BLaER1 treated with 17β-estradiol and CSF1 and Interleukin-3, amounts not matched to agents 10 nM and 100 nM (cell line): Measurements from ENCODE around the gene GNAI1.
A peak's percentile ranks its signal among the peaks of the same experiment; 100 is the strongest.
"Not testable (repeated sequence)": the region's sequence is repeated elsewhere in the genome, so short reads cannot be mapped to it uniquely, and the experiment has no call there.

ENCODE experiments used
- H3K27ac ChIP-seq, 11 experiments: shearing (Covaris generic); formaldehyde crosslinking; 2 replicates each; pipeline ENCODE4 v1.8.1; 2022
- H3K27me3 ChIP-seq, 11 experiments: shearing (Covaris generic); formaldehyde crosslinking; 2 replicates each; pipeline ENCODE4 v1.8.1; 2022
- H3K36me3 ChIP-seq, 11 experiments: shearing (Covaris generic); formaldehyde crosslinking; 2 replicates each; pipeline ENCODE4 v1.8.1; 2022
- H3K4me1 ChIP-seq, 10 experiments: shearing (Covaris generic); formaldehyde crosslinking; 2 replicates each; pipeline ENCODE4 v1.8.1; 2022
- H3K4me2 ChIP-seq, 11 experiments: shearing (Covaris generic); formaldehyde crosslinking; 2 replicates each; pipeline ENCODE4 v1.8.1; 2022
- H3K4me3 ChIP-seq, 10 experiments: shearing (Covaris generic); formaldehyde crosslinking; 2 replicates each; pipeline ENCODE4 v1.8.1; 2022
- H3K9ac ChIP-seq, 11 experiments: shearing (Covaris generic); formaldehyde crosslinking; 2 replicates each; pipeline ENCODE4 v1.8.1; 2022
- H3K9me3 ChIP-seq, 11 experiments: shearing (Covaris generic); formaldehyde crosslinking; replicated peaks in 1 of 11; 2 replicates each; pipeline ENCODE4 v1.8.1; 2022
- H4K20me1 ChIP-seq, 11 experiments: shearing (Covaris generic); formaldehyde crosslinking; 2 replicates each; pipeline ENCODE4 v1.8.1; 2022
- Cebpa-rat ChIP-seq, 11 experiments: shearing (Covaris generic); IDR thresholded peaks; 2 replicates each; pipeline ENCODE4 v1.8.1; 2022

The GNAI1 gene

DNA sequence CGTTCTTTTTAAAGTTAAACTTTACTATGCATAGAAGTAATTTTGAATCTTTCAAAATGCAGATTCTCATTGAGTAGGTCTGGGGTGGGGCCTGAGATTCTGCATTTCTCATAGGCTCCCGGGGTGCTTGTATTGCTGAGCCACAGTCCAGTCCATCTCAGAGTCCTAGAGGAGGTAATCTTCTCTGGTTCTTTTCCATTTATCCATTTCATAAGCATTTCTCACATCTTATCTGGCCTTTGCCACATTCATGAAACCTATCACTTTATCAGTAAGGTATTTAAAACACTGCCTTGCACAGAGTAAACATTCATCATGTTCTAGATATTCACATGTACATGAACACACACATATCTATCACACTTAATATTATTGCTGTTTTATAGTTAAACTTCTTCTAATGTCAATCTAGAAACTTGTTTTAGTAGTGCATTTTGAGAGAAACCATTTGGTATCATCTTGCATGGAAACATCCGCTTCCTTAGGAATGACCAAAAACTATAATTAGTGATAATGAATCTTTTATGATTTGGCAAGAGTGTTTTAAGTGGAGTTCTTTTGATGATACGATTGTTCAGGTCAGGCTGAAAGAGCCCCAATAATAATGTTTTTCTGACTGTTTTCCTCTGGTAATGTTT is 12.0 kb downstream of the GNAI1 start:
- Histone ChIP-seq H3K4me1 (peaks cover 5 to 12% (median 10%) of the 10 kb centered on the region in 10 experiments; a peak in 15 of 20 replicates), H3K4me2 (no peak overlapping the region), H3K27me3 (no peaks in the 10 kb centered on the region), H3K36me3 (no peaks in the 10 kb centered on the region), H3K27ac (no peak overlapping the region), H4K20me1 (peaks cover 0 to 19% (median 6%) of the 10 kb centered on the region in 11 experiments; a peak in 6 of 22 replicates), H3K9me3 (no peaks in the 10 kb centered on the region), H3K4me3 (no peak overlapping the region), H3K9ac (no peak overlapping the region)
- no peak for TF ChIP-seq Cebpa-rat (IDR thresholded peaks at IDR 0.05)

DNA sequence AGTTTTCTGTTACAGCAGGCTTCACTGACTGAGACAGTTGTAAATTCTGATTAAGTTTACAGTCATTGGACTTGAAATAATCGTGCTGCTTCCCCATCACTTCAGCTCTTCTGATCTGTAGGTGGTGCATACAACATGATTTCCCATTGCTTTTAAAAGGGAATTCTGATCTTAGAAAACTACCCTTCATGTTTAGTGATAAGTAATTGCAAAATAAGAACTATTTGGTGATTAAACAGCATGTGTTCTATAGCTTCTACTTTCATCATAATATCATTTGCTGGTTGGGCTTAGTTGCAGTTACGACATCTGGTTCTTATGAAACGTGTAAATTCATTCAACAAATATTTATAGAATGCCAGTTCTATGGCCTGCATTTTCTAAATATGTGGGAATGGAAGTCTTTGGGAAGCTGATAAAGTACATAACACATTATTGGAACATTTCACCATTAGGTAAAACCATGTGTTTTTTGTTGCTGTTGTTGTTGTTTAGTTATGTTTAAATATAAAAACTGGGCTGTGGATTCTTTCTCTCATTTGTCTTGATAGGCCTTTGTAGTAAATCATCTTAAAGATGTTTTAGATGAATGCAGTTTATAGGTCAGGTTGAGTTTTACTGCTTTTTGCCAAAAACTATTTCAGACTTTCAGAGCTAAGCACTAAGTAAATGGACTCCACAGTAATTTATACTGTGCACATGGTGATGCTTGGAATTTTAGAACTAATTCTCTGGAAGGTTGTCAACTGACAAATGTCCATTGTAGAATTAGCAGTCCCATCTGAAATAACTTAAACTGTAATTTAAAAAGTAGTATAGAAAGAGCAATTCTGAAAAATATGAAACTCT is 13.1 kb downstream of the GNAI1 start:
- H3K9ac ChIP-seq: no peak overlapping the region
- no peaks in the 10 kb centered on the region for H3K36me3 ChIP-seq
- H3K4me2 ChIP-seq: no peak overlapping the region
- no peak overlapping the region for H3K27ac ChIP-seq
- TF ChIP-seq Cebpa-rat (IDR thresholded peaks at IDR 0.05): no peak
- H4K20me1 ChIP-seq: peaks cover 0 to 19% (median 6%) of the 10 kb centered on the region in 11 experiments; a peak in 6 of 22 replicates
- peaks cover 5 to 12% (median 10%) of the 10 kb centered on the region in 10 experiments; a peak in 15 of 20 replicates for H3K4me1 ChIP-seq
- no peak overlapping the region for H3K4me3 ChIP-seq
- H3K27me3 ChIP-seq: no peaks in the 10 kb centered on the region
- H3K9me3 ChIP-seq: no peaks in the 10 kb centered on the region

DNA sequence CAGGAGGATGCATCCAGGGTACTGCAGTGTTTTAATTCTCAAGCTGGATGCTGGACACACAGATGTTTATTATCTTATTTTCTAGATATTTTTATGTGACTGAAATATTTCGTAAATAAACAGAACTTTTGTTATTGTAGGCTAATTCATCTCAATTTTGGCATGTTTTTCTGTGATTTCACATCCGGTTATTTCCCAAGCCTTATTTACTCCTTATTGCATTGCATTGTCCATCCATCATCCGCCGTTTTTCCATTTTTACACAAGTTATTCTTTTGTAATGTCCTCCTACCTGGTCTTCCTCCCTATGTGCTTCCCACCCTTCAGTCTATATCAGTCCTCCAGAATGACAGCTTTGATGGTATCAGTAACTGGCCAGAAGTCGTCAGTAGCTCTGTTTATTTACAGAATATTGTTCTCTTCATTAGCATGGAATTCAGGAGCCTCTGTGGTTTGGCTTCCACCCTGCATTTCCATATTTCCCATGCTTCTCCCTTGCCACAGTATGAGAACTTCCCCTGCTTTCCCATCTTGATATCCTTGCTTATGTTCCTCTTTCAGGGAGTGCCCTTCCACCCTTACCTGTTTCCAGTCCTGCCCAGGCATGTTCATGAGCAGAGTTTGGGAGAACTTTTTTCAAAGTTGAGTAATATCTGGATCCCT is 16.1 kb downstream of the GNAI1 start:
- Histone ChIP-seq H4K20me1 (peaks cover 0 to 15% (median 5%) of the 10 kb centered on the region in 11 experiments; a peak in 6 of 22 replicates), H3K4me1 (peaks cover 5 to 12% (median 10%) of the 10 kb centered on the region in 10 experiments; a peak in 15 of 20 replicates), H3K9ac (no peak overlapping the region), H3K36me3 (no peaks in the 10 kb centered on the region), H3K27ac (no peak overlapping the region), H3K4me2 (peak overlapping the region in 8 of 11 experiments; percentile 4 to 55 (median 20); a peak in 9 of 22 replicates), H3K9me3 (no peaks in the 10 kb centered on the region), H3K27me3 (no peaks in the 10 kb centered on the region), H3K4me3 (no peak overlapping the region)
- TF ChIP-seq Cebpa-rat (IDR thresholded peaks at IDR 0.05): no peak

DNA sequence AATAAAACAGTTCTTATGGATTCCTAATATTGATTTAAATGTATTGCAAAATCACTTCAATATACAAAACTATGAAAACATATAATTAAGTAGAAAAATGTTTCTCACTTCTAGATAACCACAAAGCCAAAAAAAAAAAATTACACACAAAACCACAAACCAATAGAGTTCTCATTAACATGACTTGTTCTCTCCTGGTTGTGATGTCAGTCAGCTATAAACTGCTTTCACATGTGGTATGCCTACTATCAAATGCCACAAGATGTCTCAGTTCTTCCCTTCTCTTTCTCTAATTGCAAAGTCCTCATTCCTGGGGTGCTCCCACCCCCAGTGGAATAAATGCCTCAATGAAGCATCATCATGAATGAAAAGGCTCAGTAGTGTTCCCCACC is 16.6 kb downstream of the GNAI1 start:
- no peak overlapping the region for H3K9ac ChIP-seq
- H3K4me2 ChIP-seq: peak overlapping the region in 8 of 11 experiments; percentile 4 to 55 (median 15); a peak in 7 of 22 replicates
- H4K20me1 ChIP-seq: peaks cover 0 to 12% (median 0%) of the 10 kb centered on the region in 11 experiments; a peak in 4 of 22 replicates
- H3K4me1 ChIP-seq: peaks cover 5 to 12% (median 10%) of the 10 kb centered on the region in 10 experiments; a peak in 15 of 20 replicates
- no peaks in the 10 kb centered on the region for H3K9me3 ChIP-seq
- no peaks in the 10 kb centered on the region for H3K36me3 ChIP-seq
- H3K27ac ChIP-seq: no peak overlapping the region
- TF ChIP-seq Cebpa-rat (IDR thresholded peaks at IDR 0.05): no peak
- no peaks in the 10 kb centered on the region for H3K27me3 ChIP-seq
- H3K4me3 ChIP-seq: no peak overlapping the region

DNA sequence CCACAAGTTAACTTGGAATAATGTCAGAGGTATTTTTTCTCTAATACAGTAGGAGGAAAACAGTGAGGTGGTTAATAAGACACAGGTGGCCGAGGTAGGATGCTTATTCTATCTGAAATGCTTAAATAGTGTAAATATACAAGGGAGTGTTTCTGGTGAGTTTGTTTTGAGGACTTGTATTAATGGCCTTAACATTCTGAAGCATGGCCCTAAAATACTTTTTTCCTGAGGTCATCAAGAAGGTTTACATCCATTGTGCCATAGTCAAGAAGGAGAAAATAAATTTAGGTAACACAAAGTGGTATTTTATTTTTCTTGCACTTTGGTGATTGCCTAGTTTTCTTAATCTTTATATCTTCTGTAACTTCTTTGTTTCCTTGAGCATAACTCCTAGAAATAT is 18.8 kb downstream of the GNAI1 start:
- no peak for TF ChIP-seq Cebpa-rat (IDR thresholded peaks at IDR 0.05)
- Histone ChIP-seq H3K9me3 (peaks cover 0 to 5% (median 0%) of the 10 kb centered on the region in 11 experiments; a peak in 2 of 22 replicates), H4K20me1 (peaks cover 0 to 8% (median 0%) of the 10 kb centered on the region in 11 experiments; a peak in 2 of 22 replicates), H3K4me2 (no peak overlapping the region), H3K27me3 (no peaks in the 10 kb centered on the region), H3K27ac (no peak overlapping the region), H3K9ac (no peak overlapping the region), H3K4me1 (peaks cover 5 to 12% (median 10%) of the 10 kb centered on the region in 10 experiments; a peak in 15 of 20 replicates), H3K36me3 (no peaks in the 10 kb centered on the region), H3K4me3 (no peak overlapping the region)

DNA sequence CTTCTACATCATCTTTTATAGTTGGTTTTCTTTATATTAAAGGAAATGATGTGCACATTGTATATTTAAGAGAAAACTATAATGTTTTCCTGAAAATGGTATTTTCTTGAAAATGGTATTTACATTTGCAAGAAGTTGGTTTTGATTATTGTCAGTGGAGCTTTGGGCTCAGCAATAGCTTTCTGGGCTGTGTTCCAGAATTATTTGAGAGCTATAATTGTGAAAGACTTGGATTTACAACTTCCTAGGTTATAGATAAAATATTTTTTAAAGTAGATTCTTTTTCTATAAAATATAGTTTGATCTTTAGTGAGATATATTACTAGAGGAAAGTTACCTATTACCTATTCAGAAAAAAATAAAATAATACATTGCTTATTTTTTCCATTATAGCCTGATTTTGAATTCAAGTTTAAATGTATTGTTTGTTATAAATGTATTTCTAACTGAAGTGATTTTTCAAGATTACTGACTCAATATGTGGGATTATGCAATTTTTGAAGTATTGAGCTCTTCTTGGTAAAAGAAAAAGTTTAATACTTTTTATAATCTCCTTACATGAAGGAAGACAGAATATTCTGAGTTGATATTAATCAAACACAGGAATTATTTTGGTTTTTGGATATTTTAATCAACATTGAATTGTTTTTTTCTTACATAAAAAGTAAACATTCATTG is 20.2 kb downstream of the GNAI1 start:
- no peak overlapping the region for H3K9ac ChIP-seq
- H4K20me1 ChIP-seq: peaks cover 0 to 6% (median 0%) of the 10 kb centered on the region in 11 experiments; a peak in 2 of 22 replicates
- H3K27ac ChIP-seq: no peak overlapping the region

DNA sequence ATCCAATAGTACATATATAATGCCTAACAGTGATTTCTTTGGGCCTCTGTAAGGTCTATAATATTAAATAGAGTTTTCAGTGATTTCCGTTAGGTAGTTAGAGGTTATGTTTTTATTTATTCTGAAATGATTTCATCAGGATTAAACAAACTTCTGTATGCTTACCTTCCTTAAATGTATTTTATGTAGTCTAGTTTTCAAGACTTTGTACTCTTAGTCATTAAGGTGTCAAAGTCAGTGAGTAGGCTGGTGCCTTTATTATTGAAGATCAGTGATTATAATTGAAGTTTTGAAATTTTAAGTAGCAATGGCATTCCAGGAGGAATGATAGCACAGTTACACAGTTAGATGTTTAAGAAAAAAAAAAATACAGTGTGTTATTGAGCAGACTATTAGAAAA is 20.7 kb downstream of the GNAI1 start:
- Histone ChIP-seq H3K36me3 (no peaks in the 10 kb centered on the region), H3K9me3 (peaks cover 0 to 8% (median 0%) of the 10 kb centered on the region in 11 experiments; a peak in 3 of 22 replicates), H3K9ac (no peak overlapping the region), H3K4me3 (no peak overlapping the region), H3K27ac (no peak overlapping the region), H4K20me1 (peaks cover 0 to 5% (median 0%) of the 10 kb centered on the region in 11 experiments; a peak in 2 of 22 replicates), H3K27me3 (no peaks in the 10 kb centered on the region), H3K4me2 (no peak overlapping the region), H3K4me1 (peaks cover 5 to 12% (median 10%) of the 10 kb centered on the region in 10 experiments; a peak in 15 of 20 replicates)
- no peak for TF ChIP-seq Cebpa-rat (IDR thresholded peaks at IDR 0.05)

More for the DNA sequence above, 20.2 kb downstream of the GNAI1 start:
- peaks cover 5 to 12% (median 10%) of the 10 kb centered on the region in 10 experiments; a peak in 15 of 20 replicates for H3K4me1 ChIP-seq
- H3K4me2 ChIP-seq: no peak overlapping the region
- peaks cover 0 to 8% (median 0%) of the 10 kb centered on the region in 11 experiments; a peak in 2 of 22 replicates for H3K9me3 ChIP-seq
- no peak overlapping the region for H3K4me3 ChIP-seq
- TF ChIP-seq Cebpa-rat (IDR thresholded peaks at IDR 0.05): no peak
- no peaks in the 10 kb centered on the region for H3K27me3 ChIP-seq
- no peaks in the 10 kb centered on the region for H3K36me3 ChIP-seq

DNA sequence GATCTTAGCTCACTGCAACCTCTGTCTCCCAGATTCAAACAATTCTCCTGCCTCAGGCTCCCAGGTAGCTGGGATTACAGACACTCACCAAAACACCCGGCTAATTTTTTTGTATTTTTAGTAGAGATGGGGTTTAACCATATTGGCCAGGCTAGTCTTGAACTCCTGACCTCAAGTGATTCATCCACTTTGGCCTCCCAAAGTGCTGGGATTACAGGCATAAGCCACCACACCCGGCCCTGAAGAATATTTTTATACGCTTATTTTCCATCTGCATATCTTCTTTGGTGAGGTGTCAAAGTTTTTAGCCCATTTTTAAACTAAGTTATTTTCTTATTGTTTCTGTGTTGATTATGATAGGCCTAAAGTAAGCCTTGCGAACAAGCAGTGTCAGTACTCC is 23.1 kb downstream of the GNAI1 start:
- H3K27me3 ChIP-seq, H3K4me3 ChIP-seq, H3K36me3 ChIP-seq, H3K4me1 ChIP-seq, H3K9ac ChIP-seq, H3K27ac ChIP-seq, H3K4me2 ChIP-seq, H3K9me3 ChIP-seq, H4K20me1 ChIP-seq: not testable (repeated sequence)
